ENCODE measurements around the gene RALA.

DNA sequence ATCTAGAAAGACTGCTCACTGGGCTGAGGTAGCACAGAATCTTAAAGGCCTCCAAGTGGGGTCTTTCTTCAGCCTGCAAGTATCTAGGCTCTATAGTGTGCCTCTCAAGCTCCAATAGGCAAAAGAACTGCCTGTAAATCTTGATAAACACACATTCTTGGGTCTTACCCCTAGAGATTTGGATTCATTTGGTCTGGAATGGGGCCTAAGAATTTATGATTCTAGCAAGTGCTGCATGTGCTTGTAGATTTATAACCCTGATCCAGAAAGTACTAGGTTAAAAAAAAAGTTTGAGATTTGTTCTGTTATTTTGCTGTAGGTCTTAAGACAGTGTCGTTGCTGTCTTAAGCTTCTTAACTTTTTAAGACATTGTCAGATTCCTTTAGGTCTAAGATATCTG is 74.1 kb downstream of the RALA start:
- TF ChIP-seq, protein P1, sequence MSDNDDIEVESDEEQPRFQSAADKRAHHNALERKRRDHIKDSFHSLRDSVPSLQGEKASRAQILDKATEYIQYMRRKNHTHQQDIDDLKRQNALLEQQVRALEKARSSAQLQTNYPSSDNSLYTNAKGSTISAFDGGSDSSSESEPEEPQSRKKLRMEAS (IDR thresholded peaks at IDR 0.05; ENCODE audit: low read depth, low read length), result no peak
- TF ChIP-seq SP1 (IDR thresholded peaks at IDR 0.05; ENCODE audit: low read depth, low read length) (no peak), CBX3 (IDR thresholded peaks at IDR 0.05; ENCODE audit: borderline replicate concordance, low read depth) (no peak)
